K562 (cell line): ENCODE results near the gene SLC15A3. TPM values are rescaled to one million over a fixed set of nuclear protein-coding genes. Genes with fewer than 3 reads are reported as not detected.
A peak's percentile ranks its signal among the peaks of the same experiment; 100 is the strongest.

ENCODE experiments used
- ATF1 ChIP-seq, 2 experiments: fragments of 450-650 bp in 1 of 2; IDR thresholded peaks; 2 replicates each; pipeline ENCODE4 v1.6.1; 2016; ENCODE audit warnings: missing compliant biosample characterization in 1 of 2, missing genetic modification characterization in 1 of 2
- CHD2 ChIP-seq: IDR thresholded peaks from 2 replicates; pipeline ENCODE4 v1.6.1; 2011; ENCODE audit warnings: low read depth, low read length
- KDM5B ChIP-seq: fragments of 200-600 bp; sonication (generic); IDR thresholded peaks from 2 replicates; pipeline ENCODE4 v1.6.1; 2012; ENCODE audit warnings: low read depth, mild to moderate bottlenecking, moderate library complexity, low read length, control low read depth, inconsistent platforms; ENCODE audit not compliant: insufficient replicate concordance
- MCM2 ChIP-seq: fragments of 450-650 bp; IDR thresholded peaks from 2 replicates; pipeline ENCODE4 v1.6.1; 2017; ENCODE audit warnings: low read depth, mild to moderate bottlenecking
- NCOA1 ChIP-seq: fragments of 450-650 bp; IDR thresholded peaks from 2 replicates; pipeline ENCODE4 v1.6.1; 2016; ENCODE audit warnings: low read depth
- SNRNP70 ChIP-seq: fragments of 200-400 bp; formaldehyde crosslinking; optimal IDR thresholded peaks from 2 replicates; pipeline ENCODE3; 2017; ENCODE audit warnings: low read depth, low read length
- TAF1 ChIP-seq: IDR thresholded peaks from 2 replicates; pipeline ENCODE4 v1.6.1; 2011; ENCODE audit warnings: mild to moderate bottlenecking, low read length, moderate library complexity; ENCODE audit not compliant: insufficient read depth, control insufficient read depth, severe bottlenecking; ENCODE audit errors: extremely low read depth
- TEAD1 ChIP-seq, 2 experiments: fragments of 450-650 bp in 1 of 2; sonication (generic) in 1 of 2; formaldehyde crosslinking; IDR thresholded peaks; 2 replicates each; pipeline versions ENCODE4 v1.4.0 to v1.8.0; 2020 to 2022; ENCODE audit warnings: mild to moderate bottlenecking in 2 of 2, missing genetic modification reagents in 1 of 2
- ZKSCAN8 ChIP-seq: fragments of 200-800 bp; sonication (Bioruptor generic); IDR thresholded peaks from 2 replicates; pipeline ENCODE4 v1.6.1; 2016; ENCODE audit warnings: missing genetic modification characterization, missing compliant biosample characterization
- ZNF444 ChIP-seq: fragments of 250-450 bp; sonication (Bioruptor Pico); IDR thresholded peaks from 2 replicates; pipeline ENCODE4 v1.4.0; 2020; ENCODE audit warnings: mild to moderate bottlenecking, moderate library complexity
- ZNF699 ChIP-seq: fragments of 250-450 bp; sonication (Bioruptor Pico); IDR thresholded peaks from 2 replicates; pipeline ENCODE4 v1.8.0; 2021; ENCODE audit warnings: mild to moderate bottlenecking, moderate library complexity; ENCODE audit not compliant: insufficient replicate concordance
- polyA plus RNA-seq, 8 experiments: library from polyadenylated mRNA; depleted of rRNA in 4 of 8; stranded (reverse) in 5 of 8; unstranded in 3 of 8; fragments of >200 nt; fragmentation: Nextera tagmentation in 2 of 8; fragmentation: Illumina TruSeq in 1 of 8; extraction: Ambion mirVana in 2 of 8; extraction: Trizol in 1 of 8; gene quantifications; 2 replicates each; pipeline versions ENCODE4 v1.2.1 to v1.2.3, GENCODE V29; 2011 to 2014; ENCODE audit warnings: inconsistent platforms in 1 of 8, missing spikeins in 1 of 8
- total RNA-seq, 7 experiments: library from RNA; depleted of rRNA in 6 of 7; stranded (reverse); fragments of >200 nt in 6 of 7; fragmentation: Illumina TruSeq in 2 of 7; extraction: Trizol in 2 of 7; gene quantifications; 2 replicates each; pipeline versions ENCODE4 v1.2.1 to v1.2.3, GENCODE V29; 2011 to 2021; ENCODE audit warnings: low replicate concordance in 1 of 7
- TF ChIP-seq, protein P1 (sequence below): sonication (generic); formaldehyde crosslinking; IDR thresholded peaks from 2 replicates; pipeline ENCODE4 v1.8.1; 2023; ENCODE audit warnings: mild to moderate bottlenecking, missing genetic modification reagents

The SLC15A3 gene
- total and polyA plus RNA-seq, 9 of the 15 experiments (the other 6 are each of a cell fraction or from before 2014, with no cell fraction given), result 0.07 to 0.27 TPM; not detected in 7

- TF ChIP-seq NCOA1, result no peak
- TF ChIP-seq MCM2, result no peak
- TF ChIP-seq CHD2, result no peak
- TF ChIP-seq TAF1, result no peak
- no peak for TF ChIP-seq ATF1 (CRISPR knock-in tag; IDR thresholded peaks at IDR 0.05)
- TF ChIP-seq ATF1 (tag; IDR thresholded peaks at IDR 0.05), result peak; percentile 73
- TF ChIP-seq ZNF699, result no peak
- no peak for TF ChIP-seq SNRNP70
- TF ChIP-seq ZKSCAN8, result peak; percentile 16; the same call in 1 of the 2 replicates
- no peak for TF ChIP-seq ZNF444 (CRISPR knock-in tag)
- TF ChIP-seq, protein P1, sequence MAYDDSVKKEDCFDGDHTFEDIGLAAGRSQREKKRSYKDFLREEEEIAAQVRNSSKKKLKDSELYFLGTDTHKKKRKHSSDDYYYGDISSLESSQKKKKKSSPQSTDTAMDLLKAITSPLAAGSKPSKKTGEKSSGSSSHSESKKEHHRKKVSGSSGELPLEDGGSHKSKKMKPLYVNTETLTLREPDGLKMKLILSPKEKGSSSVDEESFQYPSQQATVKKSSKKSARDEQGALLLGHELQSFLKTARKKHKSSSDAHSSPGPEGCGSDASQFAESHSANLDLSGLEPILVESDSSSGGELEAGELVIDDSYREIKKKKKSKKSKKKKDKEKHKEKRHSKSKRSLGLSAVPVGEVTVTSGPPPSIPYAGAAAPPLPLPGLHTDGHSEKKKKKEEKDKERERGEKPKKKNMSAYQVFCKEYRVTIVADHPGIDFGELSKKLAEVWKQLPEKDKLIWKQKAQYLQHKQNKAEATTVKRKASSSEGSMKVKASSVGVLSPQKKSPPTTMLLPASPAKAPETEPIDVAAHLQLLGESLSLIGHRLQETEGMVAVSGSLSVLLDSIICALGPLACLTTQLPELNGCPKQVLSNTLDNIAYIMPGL, result peak; percentile 61; the same call in 1 of the 2 replicates
- TF ChIP-seq TEAD1 (CRISPR knock-in tag; IDR thresholded peaks at IDR 0.05), result peak in 1 of 2 experiments; percentile 85; a peak in 3 of 4 replicates
- peak; percentile 38 for TF ChIP-seq KDM5B
Observed at GRCh38 chr11:60913793-60914632, 38.0 kb downstream of the SLC15A3 start, which contains the start of gene TMEM109 (continued).
